HCT116 (cell line): ENCODE results near the gene TRIM69. TPM values are rescaled to one million over a fixed set of nuclear protein-coding genes. Genes with fewer than 3 reads are reported as not detected.
A peak's percentile ranks its signal among the peaks of the same experiment; 100 is the strongest.
"Not testable (repeated sequence)": the region's sequence is repeated elsewhere in the genome, so short reads cannot be mapped to it uniquely, and the experiment has no call there.

Source experiments
- ATAC-seq: fragments of 200-7000 bp; cut with Tn5 transposase; 2 replicates; pipeline ENCODE4 v1.9.1; 2020; ENCODE audit warnings: mild to moderate bottlenecking, moderate library complexity
- BruUV-seq: library from RNA; stranded (reverse); fragments of 400-500 nt; replicated peaks from 2 replicates; lab custom pipeline; 2021; lab: Mats Ljungman, UMichigan
- CTCF ChIA-PET: fragments of 300-600 bp; sonication (Branson Sonifier 250); formaldehyde crosslinking; loops from one replicate; lab custom pipeline; 2021; ENCODE audit warnings: antibody characterized with exemption; lab: Charles Lee
- POLR2A ChIA-PET: fragments of 300-600, 350-600 bp; sonication (Branson Sonifier 250); formaldehyde crosslinking; loops from one replicate; lab custom pipeline; 2021; ENCODE audit warnings: antibody characterized with exemption; lab: Charles Lee
- RAD21 ChIA-PET, 2 experiments: fragments of 300-600 bp; sonication (Branson Sonifier 250); formaldehyde crosslinking; loops; one replicate each; lab custom pipeline; 2023; ENCODE audit warnings: low total read pairs in 2 of 2; ENCODE audit not compliant: uncharacterized antibody in 2 of 2, unreplicated experiment in 2 of 2, low non-redundant PET in 1 of 2; lab: Charles Lee
- DNase-seq: peaks from one replicate; pipeline ENCODE4 v3.0.0-alpha.2; 2010; ENCODE audit warnings: low read depth, low spot score
- H2AFZ ChIP-seq: fragments of 200-600 bp; shearing (Covaris generic), sonication (generic); 2 replicates; pipeline ENCODE4 v1.6.1; 2017; ENCODE audit warnings: low read depth, mixed run types, mixed read lengths, antibody characterized with exemption, low read length; ENCODE audit not compliant: poor library complexity, severe bottlenecking
- H3K27ac ChIP-seq: 2 replicates; pipeline ENCODE4 v1.5.1; 2012; ENCODE audit warnings: low read depth, low read length
- H3K27me3 ChIP-seq: fragments of 200-600 bp; sonication (generic); 2 replicates; pipeline ENCODE4 v1.6.1; 2016; ENCODE audit warnings: mixed run types, low read length, mixed read lengths; ENCODE audit not compliant: insufficient read depth
- H3K36me3 ChIP-seq, 2 experiments: fragments of 200-500 bp in 1 of 2; fragments of 200-600 bp in 1 of 2; sonication (Bioruptor generic) in 1 of 2; sonication (generic) in 1 of 2; 2 replicates each; pipeline versions ENCODE4 v1.5.1 to v1.6.1; 2014 to 2016; ENCODE audit warnings: low read length in 2 of 2, inconsistent platforms in 1 of 2, mixed read lengths in 1 of 2, mixed run types in 1 of 2; ENCODE audit not compliant: insufficient read depth in 2 of 2, control insufficient read depth in 1 of 2
- H3K4me1 ChIP-seq, 2 experiments: fragments of 200-600 bp in 1 of 2; sonication (generic) in 1 of 2; 2 replicates each; pipeline versions ENCODE4 v1.5.1 to v1.6.1; 2012 to 2017; ENCODE audit warnings: low read length in 2 of 2, inconsistent platforms in 1 of 2, mild to moderate bottlenecking in 1 of 2, mixed read lengths in 1 of 2, mixed run types in 1 of 2, moderate library complexity in 1 of 2; ENCODE audit not compliant: insufficient read depth in 2 of 2, control insufficient read depth in 1 of 2
- H3K4me2 ChIP-seq: fragments of 200-600 bp; sonication (generic); 2 replicates; pipeline ENCODE4 v1.6.1; 2017; ENCODE audit warnings: mixed run types, low read length, mixed read lengths
- H3K4me3 ChIP-seq, 2 experiments: fragments of 200-600 bp in 1 of 2; sonication (generic) in 1 of 2; replicated peaks in 1 of 2; 2 replicates each; pipeline ENCODE4 v1.5.1; 2011 to 2016; ENCODE audit warnings: low read length in 2 of 2, control low read depth in 1 of 2, low read depth in 1 of 2, mild to moderate bottlenecking in 1 of 2, mixed read lengths in 1 of 2, mixed run types in 1 of 2
- H3K79me2 ChIP-seq: fragments of 200-600 bp; sonication (generic); 2 replicates; pipeline ENCODE4 v1.6.1; 2017; ENCODE audit warnings: mild to moderate bottlenecking, mixed run types, low read length, moderate library complexity, mixed read lengths; ENCODE audit not compliant: insufficient read depth
- H3K9ac ChIP-seq: fragments of 200-600 bp; sonication (generic); 2 replicates; pipeline ENCODE4 v1.6.1; 2016; ENCODE audit warnings: low read length, mixed read lengths
- H3K9me2 ChIP-seq: fragments of 200-600 bp; sonication (generic), shearing (Covaris generic); 2 replicates; pipeline ENCODE4 v1.6.1; 2017; ENCODE audit warnings: mixed run types, mild to moderate bottlenecking, moderate library complexity; ENCODE audit not compliant: insufficient read depth
- H3K9me3 ChIP-seq, 2 experiments: fragments of 200-500 bp in 1 of 2; fragments of 200-600 bp in 1 of 2; sonication (Bioruptor generic) in 1 of 2; sonication (generic) in 1 of 2; 2 replicates each; pipeline ENCODE4 v1.6.1; 2014 to 2017; ENCODE audit warnings: low read length in 2 of 2, mixed read lengths in 2 of 2, inconsistent platforms in 1 of 2, low read depth in 1 of 2, mild to moderate bottlenecking in 1 of 2, mixed run types in 1 of 2, moderate library complexity in 1 of 2; ENCODE audit not compliant: control insufficient read depth in 1 of 2, insufficient read depth in 1 of 2
- H4K20me1 ChIP-seq: fragments of 200-600 bp; sonication (generic), shearing (Covaris generic); 2 replicates; pipeline ENCODE4 v1.6.1; 2017; ENCODE audit warnings: mixed run types, mild to moderate bottlenecking, moderate library complexity; ENCODE audit not compliant: insufficient read depth
- ATF3 ChIP-seq: IDR thresholded peaks from 2 replicates; pipeline ENCODE4 v1.6.1; 2012
- ELF1 ChIP-seq: IDR thresholded peaks from 2 replicates; pipeline ENCODE4 v1.6.1; 2012; ENCODE audit warnings: low read depth, borderline replicate concordance
- FOSL1 ChIP-seq: IDR thresholded peaks from 2 replicates; pipeline ENCODE4 v1.6.1; 2012; ENCODE audit warnings: low read depth
- POLR2AphosphoS5 ChIP-seq: IDR thresholded peaks from 2 replicates; pipeline ENCODE4 v1.6.1; 2011; ENCODE audit warnings: mild to moderate bottlenecking, low read depth, low read length, moderate library complexity
- SP1 ChIP-seq: IDR thresholded peaks from 2 replicates; pipeline ENCODE4 v1.6.1; 2012; ENCODE audit warnings: low read depth
- SRF ChIP-seq: IDR thresholded peaks from 2 replicates; pipeline ENCODE4 v1.6.1; 2012; ENCODE audit warnings: low read depth
- TCF7L2 ChIP-seq: IDR thresholded peaks from 2 replicates; pipeline ENCODE4 v1.7.0; 2011; ENCODE audit warnings: borderline replicate concordance, inconsistent platforms; ENCODE audit not compliant: insufficient read depth, insufficient read length; ENCODE audit errors: extremely low read depth
- YY1 ChIP-seq: IDR thresholded peaks from 2 replicates; pipeline ENCODE4 v1.6.1; 2011; ENCODE audit warnings: low read length, low read depth, moderate library complexity, mild to moderate bottlenecking; ENCODE audit not compliant: insufficient replicate concordance; ENCODE audit errors: extremely low read depth
- ZNF274 ChIP-seq: fragments of 200-500 bp; sonication (Bioruptor generic); IDR thresholded peaks from 2 replicates; pipeline ENCODE4 v1.6.1; 2014; ENCODE audit warnings: mild to moderate bottlenecking, low read depth, low read length, inconsistent platforms
- intact Hi-C: fragments of 100-400 bp; cut with micrococcal nuclease; formaldehyde crosslinking; loops from 2 replicates; pipeline ENCODE4 v1.10.0; 2022
- total RNA-seq: library from RNA; stranded (reverse); gene quantifications from one replicate; pipeline ENCODE4 v1.2.1, GENCODE V29; 2021; ENCODE audit not compliant: unreplicated experiment
- TF ChIP-seq, protein P1 (sequence below): IDR thresholded peaks from 2 replicates; pipeline ENCODE4 v1.6.1; 2012
- TF ChIP-seq, protein P2 (sequence below), 3 experiments: fragments of 200-600 bp in 1 of 3; sonication (generic) in 1 of 3; IDR thresholded peaks in 2 of 3; conservative IDR thresholded peaks in 1 of 3; 2 replicates each; pipeline ENCODE4 v1.5.1; 2012 to 2017; ENCODE audit warnings: low read depth in 2 of 3, low read length in 2 of 3, antibody characterized with exemption in 1 of 3, borderline replicate concordance in 1 of 3, control low read depth in 1 of 3, mild to moderate bottlenecking in 1 of 3, mixed read lengths in 1 of 3, mixed run types in 1 of 3, moderate library complexity in 1 of 3; ENCODE audit not compliant: insufficient read depth in 1 of 3
- TF ChIP-seq, protein P3 (sequence below): IDR thresholded peaks from 2 replicates; pipeline ENCODE4 v1.6.1; 2012; ENCODE audit warnings: low read depth

The TRIM69 gene
- total RNA-seq, 1 experiment from 2014 or later = 13.0 TPM

- no peak for TF ChIP-seq POLR2AphosphoS5
- TF ChIP-seq, protein P1, sequence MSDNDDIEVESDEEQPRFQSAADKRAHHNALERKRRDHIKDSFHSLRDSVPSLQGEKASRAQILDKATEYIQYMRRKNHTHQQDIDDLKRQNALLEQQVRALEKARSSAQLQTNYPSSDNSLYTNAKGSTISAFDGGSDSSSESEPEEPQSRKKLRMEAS = no peak
- no peak for TF ChIP-seq TCF7L2
- no peak for TF ChIP-seq ATF3
- TF ChIP-seq YY1 = no peak
- no peak for TF ChIP-seq ZNF274
- TF ChIP-seq, protein P2, sequence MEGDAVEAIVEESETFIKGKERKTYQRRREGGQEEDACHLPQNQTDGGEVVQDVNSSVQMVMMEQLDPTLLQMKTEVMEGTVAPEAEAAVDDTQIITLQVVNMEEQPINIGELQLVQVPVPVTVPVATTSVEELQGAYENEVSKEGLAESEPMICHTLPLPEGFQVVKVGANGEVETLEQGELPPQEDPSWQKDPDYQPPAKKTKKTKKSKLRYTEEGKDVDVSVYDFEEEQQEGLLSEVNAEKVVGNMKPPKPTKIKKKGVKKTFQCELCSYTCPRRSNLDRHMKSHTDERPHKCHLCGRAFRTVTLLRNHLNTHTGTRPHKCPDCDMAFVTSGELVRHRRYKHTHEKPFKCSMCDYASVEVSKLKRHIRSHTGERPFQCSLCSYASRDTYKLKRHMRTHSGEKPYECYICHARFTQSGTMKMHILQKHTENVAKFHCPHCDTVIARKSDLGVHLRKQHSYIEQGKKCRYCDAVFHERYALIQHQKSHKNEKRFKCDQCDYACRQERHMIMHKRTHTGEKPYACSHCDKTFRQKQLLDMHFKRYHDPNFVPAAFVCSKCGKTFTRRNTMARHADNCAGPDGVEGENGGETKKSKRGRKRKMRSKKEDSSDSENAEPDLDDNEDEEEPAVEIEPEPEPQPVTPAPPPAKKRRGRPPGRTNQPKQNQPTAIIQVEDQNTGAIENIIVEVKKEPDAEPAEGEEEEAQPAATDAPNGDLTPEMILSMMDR (IDR thresholded peaks at IDR 0.05 in 2 of 3, conservative IDR thresholded peaks at IDR 0.05 in 1 of 3; ENCODE audit: borderline replicate concordance in 1 of 3, insufficient read depth in 1 of 3, low read depth in 2 of 3, low read length in 2 of 3) = no peak
- TF ChIP-seq SRF = no peak
- TF ChIP-seq SP1 = no peak
- TF ChIP-seq ELF1 = no peak
- no peak for TF ChIP-seq FOSL1
- TF ChIP-seq, protein P3, sequence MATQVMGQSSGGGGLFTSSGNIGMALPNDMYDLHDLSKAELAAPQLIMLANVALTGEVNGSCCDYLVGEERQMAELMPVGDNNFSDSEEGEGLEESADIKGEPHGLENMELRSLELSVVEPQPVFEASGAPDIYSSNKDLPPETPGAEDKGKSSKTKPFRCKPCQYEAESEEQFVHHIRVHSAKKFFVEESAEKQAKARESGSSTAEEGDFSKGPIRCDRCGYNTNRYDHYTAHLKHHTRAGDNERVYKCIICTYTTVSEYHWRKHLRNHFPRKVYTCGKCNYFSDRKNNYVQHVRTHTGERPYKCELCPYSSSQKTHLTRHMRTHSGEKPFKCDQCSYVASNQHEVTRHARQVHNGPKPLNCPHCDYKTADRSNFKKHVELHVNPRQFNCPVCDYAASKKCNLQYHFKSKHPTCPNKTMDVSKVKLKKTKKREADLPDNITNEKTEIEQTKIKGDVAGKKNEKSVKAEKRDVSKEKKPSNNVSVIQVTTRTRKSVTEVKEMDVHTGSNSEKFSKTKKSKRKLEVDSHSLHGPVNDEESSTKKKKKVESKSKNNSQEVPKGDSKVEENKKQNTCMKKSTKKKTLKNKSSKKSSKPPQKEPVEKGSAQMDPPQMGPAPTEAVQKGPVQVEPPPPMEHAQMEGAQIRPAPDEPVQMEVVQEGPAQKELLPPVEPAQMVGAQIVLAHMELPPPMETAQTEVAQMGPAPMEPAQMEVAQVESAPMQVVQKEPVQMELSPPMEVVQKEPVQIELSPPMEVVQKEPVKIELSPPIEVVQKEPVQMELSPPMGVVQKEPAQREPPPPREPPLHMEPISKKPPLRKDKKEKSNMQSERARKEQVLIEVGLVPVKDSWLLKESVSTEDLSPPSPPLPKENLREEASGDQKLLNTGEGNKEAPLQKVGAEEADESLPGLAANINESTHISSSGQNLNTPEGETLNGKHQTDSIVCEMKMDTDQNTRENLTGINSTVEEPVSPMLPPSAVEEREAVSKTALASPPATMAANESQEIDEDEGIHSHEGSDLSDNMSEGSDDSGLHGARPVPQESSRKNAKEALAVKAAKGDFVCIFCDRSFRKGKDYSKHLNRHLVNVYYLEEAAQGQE = no peak
- ATAC-seq = no peak
- Histone ChIP-seq H3K9ac (no peak overlapping the region), H3K9me3 (no peaks in the 10 kb centered on the region), H3K4me1 (peaks cover 5 to 7% of the 10 kb centered on the region in 2 experiments), H3K36me3 (no peaks in the 10 kb centered on the region), H3K79me2 (no peaks in the 10 kb centered on the region), H2AFZ (no peak overlapping the region), H3K27ac (no peak overlapping the region), H4K20me1 (no peaks in the 10 kb centered on the region), H3K9me2 (no peaks in the 10 kb centered on the region), H3K27me3 (no peaks in the 10 kb centered on the region), H3K4me3 (no peak overlapping the region), H3K4me2 (no peak overlapping the region)
- ChIA-PET RAD21 (no interaction called here), CTCF (no interaction called here), POLR2A (interaction anchor here (1.3 kb wide), 1 partner anchor 120 kb away, joined by 5 read pairs; no protein-coding TSS in a partner anchor)
- DNase-seq = no peak
- intact Hi-C loops = no loop called here
- no TSS peak for BruUV-seq
Measured at GRCh38 chr15:44782516-44782915, 46.2 kb downstream of the TRIM69 start.

DNA sequence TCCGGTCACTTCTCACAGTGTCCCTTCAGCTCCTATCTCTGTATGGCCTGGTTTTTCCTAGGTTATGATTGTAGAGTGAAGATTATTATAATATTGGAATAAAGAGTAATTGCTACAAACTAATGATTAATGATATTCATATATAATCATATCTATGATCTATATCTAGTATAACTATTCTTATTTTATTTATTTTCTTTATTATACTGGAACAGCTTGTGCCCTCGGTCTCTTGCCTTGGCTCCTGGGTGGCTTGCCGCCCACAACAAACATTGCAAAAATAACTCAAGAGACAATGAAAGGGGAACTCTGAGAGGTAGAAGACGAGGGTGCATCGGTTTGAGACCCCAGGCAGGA is 48.6 kb downstream of the TRIM69 start:
- DNase-seq, H3K79me2 ChIP-seq, CTCF ChIA-PET, H3K4me1 ChIP-seq, H3K36me3 ChIP-seq, H4K20me1 ChIP-seq, BruUV-seq, H3K4me2 ChIP-seq, H3K9ac ChIP-seq, POLR2A ChIA-PET, H2AFZ ChIP-seq, H3K27ac ChIP-seq, intact Hi-C loops, RAD21 ChIA-PET, ATAC-seq, H3K27me3 ChIP-seq, H3K9me3 ChIP-seq, H3K9me2 ChIP-seq: not testable (repeated sequence)
- peak overlapping the region in 1 of 2 experiments; percentile 66; a peak in 2 of 4 replicates for H3K4me3 ChIP-seq
